ENCODE data around the gene RGS19.

Gene RGS19

GRCh38 chr20:64076061-64076997 is 3.0 kb downstream of the RGS19 start:
- DNase-seq: no peak

- no peak for DNase-seq
Measured at GRCh38 chr20:64075556-64075955, 3.8 kb downstream of the RGS19 start.

DNA sequence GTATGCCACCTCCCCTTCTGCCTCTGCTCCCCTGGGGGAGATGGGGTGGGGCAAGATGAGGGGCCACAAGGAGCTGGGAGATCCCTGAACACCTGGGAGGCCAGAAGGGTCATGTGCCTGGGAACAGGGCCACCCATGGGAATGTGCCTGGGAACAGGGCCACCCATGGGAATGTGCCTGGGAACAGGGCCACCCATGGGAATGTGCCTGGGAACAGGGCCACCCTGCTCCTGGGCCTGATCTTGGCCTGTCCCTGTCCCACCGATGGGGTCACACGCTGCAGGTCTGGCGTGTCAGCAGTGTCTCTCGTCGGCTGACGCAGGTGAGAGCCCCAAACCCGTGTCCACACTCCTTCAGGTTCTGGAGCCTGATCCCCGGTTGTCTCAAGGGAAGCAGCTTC is 4.4 kb downstream of the RGS19 start:
- DNase-seq: no peak

GRCh38 chr20:64074184-64074789 is 5.0 kb downstream of the RGS19 start:
- DNase-seq: no peak

DNA sequence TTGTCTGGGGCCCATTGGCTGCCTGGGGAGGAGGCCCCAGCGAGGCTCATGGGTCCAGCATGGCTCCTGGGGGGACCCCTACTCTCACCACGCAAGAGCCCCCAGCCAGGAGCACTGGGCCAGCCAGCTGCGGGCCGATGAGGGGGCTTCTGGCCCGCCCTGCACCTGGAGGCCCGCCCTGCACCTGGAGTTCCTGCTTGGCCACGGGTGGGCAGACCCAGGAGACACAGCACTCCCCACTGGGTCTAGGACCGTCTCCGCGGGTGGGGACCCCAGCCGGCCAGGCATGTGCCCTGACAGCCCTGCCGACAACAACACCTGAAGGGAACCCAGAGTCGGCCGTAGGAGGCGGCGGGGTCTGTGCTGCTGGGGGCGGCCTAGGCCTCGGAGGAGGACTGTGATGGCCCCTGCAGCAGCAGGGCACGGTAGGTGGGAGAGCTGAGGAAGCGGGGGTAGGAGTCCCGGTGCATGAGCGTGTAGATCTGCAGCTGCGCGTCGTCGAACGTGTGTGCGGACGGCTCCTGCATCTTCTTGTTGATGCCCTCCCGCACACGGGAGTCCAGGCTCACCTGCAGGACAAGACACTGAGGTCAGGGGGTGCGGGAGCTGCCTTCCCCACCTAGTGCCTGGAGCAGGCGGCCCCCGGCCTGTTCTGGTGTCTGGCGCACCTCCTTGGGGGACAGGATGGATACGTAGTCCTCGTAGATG is 5.7 kb downstream of the RGS19 start:
- DNase-seq: no peak

DNA sequence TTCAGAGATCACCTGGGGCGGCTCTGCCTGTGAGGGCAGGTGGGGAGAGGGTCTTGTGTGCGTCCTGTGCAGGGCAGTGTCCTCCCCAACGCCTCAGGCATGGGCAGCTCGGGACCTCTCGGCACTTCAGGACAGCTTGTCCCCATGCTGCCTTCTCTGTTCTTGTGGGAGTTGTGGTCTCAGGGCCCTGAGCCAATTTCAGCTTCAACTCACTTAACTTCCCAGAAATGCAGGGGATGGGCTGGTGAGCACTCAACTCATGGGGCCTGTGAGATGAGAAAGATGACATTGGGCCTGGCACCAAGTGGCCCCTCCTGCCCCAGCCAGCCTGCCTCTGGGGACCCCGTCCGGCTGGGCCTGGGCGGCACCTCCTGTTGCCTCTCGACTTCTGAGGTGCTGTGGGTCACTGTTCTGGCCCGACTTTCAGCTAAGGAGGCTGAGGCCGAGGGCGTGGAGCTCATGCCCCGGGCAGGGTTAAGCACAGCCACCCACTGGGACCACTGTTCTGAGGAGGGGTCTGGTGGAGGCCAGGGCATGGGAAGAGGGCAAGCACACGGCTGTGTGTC is 6.7 kb downstream of the RGS19 start:
- no peak for DNase-seq

DNA sequence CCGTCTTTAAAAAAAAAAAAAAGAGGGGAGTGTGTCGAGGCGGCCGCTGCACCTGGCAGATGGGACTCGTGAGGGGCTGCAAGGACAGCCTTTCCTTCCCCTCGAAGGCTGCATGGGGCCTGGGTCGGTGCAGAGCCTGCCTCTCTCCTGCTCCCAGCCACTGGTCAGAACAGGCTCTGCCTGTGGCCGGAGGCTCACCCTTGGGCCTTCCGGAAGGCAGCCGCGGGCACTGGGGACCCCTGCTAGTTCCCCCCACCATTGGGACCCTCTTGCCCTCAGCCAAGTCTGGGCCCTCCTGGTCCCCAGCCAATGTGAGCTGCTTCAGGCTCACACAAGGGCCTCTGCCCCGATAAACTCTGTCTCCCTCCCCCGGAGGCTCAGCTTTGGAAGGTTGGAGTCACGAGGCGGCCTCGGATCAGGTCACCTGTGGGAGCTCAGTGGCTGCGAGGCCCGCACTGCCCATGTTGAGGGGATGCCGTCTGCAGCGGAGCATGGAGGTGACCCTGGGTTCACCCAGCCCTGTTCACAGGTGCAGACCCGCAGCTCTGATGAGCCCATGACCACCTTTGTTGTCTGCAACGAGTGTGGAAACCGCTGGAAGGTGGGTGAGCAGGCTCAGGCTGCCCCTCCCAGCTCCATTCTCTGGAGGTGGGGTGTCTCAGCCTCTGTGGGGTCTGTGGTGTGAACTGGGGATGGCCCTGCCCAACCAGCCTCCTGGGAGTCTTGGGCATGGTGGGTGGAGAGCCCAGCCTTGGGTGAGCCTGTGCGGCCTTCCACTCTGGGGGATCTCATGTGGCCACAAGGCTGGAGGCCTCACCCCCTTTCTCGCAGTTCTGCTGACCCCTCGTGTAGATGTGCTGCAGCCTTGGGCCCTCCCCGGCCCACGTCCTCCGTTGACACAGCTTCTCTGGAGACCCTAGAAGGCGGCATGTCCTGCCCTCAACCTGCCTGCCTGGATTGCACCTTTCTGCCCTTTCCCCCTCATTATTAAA is 7.7 kb downstream of the RGS19 start:
- no peak for DNase-seq

DNA sequence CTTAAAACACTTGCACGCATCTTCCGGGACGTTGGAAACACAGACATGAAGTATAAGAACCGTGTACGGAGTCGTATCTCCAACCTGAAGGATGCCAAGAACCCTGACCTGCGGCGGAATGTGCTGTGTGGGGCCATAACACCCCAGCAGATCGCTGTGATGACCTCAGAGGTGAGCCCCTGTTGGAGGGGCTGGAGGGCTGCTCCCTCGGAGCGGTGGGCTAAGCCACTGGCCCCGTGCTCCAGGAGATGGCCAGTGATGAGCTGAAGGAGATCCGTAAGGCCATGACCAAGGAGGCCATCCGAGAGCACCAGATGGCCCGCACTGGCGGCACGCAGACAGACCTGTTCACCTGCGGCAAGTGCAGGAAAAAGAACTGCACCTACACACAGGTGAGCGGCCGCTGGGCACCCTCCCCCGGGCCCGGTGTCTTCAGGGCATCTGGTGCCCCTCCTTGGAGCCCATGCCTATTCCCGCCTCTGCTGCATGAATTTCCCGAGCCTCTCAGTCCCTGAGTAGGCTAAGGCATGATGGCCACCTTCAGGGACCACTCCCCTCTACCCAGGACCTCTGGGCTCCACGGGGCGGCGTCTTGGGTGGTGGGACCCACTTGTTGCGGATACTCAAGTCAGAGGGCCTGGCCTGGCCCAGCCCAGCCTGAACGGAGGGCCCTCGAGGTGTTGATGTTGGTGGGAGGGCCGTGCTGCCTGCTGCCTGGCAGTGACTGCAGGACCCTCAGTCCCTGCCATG is 8.9 kb downstream of the RGS19 start:
- DNase-seq: no peak

DNA sequence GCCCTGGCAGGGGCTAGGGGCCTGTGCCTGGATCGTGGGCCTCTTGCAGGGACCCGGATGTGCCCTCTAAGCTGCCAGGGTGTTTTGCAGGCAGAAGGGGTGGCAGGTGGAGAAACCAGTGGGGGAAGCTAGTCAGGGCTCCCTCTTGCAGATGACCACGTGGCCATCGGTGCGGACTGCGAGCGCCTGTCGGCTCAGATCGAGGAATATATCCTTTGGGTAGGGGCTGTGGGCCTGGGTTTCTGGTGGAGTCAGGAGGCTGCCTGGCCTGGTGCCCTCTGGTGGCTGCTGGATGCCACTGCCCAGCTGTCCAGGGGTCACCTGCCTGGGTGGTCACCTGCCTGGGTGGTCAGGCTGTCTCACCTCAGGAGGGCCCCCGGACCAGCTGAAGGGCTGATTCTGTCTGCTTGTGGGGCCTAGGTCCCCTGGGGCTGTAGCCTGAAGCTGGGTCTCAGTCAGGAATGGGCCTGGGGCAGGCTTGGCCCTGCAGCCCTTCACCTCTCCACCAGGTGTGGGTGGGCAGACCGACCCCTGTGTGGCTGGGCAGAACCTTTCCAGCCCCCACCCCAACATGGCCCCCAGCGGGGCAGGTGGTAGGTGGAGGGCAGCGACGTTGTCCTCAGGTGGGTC is 9.6 kb downstream of the RGS19 start:
- DNase-seq: no peak

- DNase-seq: no peak
Measured at GRCh38 chr20:64069209-64069613, 10.1 kb downstream of the RGS19 start.

DNA sequence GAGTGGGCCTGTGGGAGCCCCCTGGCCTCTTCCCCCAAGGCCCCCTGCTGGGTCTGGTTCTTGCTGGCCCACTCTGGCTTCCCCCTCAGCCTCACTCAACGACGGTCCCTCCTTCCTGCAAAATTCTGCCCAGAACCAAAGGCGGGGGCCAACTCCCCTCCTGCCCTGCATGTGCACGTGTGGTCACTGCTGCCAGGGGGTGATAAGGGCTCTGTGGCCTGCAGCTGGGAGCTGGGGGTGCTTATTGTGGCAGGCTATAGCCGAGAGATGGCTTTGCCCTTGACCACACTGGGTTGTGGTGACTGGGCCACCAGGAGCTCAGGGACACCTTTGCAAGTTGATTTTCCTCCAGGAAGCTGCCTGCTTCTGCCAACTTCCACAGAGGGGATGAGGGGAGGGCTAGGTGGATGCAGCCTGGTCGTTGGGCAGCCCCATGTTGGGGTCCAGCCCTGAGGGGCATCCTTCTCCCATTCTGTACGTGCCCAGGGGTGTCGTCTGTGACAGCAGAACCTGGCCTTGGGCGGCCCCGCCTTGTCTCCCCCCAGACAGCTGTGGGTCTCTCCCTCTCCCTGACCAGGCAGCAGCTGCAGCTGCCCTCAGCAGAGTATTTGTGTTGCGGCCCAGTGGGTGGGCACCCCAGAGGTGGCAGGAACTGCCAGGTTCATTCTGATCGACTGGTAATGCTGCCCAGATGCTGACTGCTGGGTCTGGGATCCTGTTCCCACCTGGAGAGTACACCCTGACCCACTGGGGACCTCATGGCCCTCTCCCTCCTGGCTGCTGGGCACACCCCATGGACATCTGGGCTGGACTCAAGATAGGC is 10.7 kb downstream of the RGS19 start:
- no peak for DNase-seq

GRCh38 chr20:64067733-64068307 is 11.5 kb downstream of the RGS19 start:
- no peak for DNase-seq

DNA sequence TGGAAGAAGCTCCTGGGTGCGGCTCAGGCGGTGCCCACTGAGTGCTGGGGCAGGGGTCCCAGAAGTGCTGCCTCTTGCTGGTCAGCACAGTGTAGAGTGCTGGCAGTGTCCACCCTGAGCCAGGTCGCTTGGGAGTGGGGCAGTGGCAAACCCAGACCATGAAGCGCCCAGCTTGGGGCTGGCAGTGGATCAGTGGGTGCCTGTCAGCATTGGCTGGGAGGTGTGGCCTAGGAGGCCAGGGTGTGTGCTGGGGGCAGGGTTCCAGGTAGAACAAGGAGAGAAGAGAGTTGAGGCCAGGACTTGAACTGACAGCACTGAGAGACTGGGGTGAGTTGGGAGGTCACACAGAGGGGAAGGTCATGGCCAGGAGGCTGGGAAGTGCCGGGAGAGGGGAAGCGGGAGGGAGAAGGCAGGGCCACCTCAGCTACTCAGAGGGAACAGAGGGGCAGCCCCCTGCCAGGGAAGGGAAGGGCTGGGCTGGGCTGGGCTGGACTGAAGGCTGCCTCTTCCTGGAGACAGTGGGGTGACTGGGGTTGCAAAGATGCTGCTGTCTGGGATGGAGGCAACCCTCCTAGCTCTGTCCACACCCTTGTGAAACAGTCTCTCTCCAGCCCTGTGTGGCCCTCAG is 12.2 kb downstream of the RGS19 start:
- no peak for DNase-seq

DNA sequence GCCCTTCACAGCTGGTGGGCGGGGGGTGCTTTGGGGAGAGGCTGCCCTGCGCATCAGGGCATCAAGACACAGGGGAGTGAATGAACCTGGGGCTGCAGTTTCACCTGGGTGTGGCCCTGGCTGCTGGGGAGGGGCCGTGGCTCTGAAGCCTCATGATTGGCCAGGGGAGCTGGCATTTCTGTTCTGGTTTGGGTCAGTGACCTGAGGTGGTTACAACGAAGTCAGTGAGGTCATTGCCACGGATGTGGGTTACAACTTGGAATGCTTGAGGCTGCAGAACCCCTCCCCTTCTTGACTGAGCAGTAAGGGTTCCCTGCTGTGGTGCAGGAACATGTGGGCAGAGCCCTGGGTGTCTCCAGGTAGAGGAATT is 13.4 kb downstream of the RGS19 start:
- no peak for DNase-seq

DNA sequence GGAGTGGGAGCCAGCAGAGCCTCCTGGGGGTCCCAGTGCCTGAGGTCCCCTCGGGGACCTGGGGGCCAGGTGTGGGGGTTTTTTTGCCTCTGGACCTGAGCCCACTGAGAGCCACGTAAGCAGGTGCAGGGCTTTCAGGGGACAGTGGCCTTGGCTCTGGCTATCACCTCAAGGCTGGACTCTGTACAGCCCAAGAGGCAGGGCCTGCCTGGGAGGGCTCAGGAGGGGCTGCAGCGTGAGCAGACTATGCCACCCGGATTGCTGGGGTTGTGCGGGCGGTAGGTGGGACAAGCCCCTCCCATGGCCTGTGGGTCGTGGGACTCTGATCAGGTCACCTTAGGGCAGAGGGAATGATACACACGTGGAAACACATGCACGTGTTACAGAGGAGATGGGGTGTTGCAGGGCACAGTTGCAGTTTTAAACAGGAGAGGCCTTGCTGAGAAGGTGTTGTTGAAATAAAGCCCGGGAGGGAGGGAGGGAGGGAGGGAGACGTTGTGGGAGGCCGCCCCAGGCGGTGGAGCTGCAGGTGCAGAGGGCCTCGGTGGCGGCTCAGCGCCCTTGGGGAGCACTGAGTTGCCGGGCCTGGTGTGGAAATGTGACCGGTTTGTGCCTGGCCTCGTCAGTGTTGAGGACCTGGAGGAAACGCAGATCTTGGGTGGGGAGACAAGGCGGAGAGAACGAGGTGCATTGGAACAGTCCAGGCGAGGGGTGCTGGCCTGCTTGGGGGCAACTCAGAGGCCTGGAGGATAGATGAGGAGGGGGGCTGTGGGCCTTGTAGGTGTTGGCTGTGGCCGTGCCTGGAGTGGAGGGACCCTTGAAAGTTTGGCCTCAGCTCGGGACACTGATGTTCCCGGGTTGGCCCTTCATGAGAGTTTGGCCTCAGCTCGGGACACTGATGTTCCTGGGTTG is 14.0 kb downstream of the RGS19 start:
- no peak for DNase-seq

DNA sequence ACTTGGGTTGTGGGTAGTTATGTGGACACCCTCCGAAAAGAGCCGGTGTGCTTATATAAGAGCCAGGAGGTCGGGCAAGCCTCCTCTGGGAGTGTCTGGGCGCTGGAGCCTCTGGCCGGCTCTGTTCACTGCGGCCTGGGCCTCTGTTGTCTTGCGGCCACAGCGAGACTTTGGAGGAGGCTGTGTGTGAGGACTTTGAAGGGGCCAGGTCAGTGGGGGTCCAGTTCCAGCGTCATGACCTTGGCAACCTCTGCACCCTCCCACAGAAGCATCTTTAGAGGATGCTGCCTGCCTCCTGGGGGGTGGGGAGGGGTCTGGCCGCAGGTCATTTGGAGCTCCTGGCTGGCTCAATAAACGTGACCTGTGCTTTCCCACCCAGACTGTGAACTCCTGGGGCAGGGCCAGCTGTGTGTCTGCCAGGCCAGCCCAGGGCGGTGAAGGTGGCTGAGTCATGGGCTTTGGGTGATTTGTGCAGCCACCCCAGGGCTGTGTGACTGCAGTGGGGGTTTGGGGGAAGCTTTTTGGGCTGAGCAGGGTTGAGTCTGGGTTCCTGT is 15.1 kb downstream of the RGS19 start:
- DNase-seq: no peak

DNA sequence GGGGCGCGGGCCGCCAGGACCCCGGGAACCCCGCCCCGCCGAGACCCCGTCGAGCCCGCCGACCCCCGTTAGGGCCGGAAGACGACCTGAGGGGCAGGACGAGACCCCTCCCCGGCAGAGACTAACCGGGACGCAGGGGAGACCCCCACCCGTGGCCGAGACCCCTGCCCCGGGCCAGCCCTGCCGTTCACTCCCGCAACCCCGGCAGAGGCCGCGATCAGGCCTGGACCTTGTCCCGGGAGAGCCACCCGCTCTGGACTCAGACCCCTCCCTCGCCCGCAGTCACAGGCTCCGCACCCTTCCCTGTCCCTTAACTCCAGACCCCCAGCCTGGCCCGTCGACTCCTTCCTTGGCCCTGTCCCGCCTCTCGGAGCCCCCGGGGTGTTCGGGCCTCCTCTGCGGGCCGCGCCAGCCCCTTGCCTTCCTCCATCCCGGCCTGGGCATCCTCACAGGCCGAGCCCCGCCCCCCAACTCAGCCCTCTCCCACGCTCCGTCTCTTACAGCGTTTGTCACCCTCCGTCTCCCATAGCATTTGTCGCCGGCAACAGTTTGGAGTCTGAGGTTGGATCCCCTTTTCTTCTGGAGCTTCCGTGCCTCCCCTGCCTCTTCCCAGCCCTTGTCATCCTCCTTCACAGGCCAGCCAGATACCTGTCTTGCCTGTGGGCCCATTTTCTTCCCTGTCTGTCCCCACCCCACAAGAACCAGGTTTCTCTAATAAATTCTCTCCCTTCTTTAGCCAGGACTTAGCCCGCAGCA is 15.8 kb downstream of the RGS19 start:
- no peak for DNase-seq

Data from NCI-H1694 (cell line).